Erythroblast (primary cell): ENCODE data around the gene SOBP.

Experiments used
- DNase-seq, 2 experiments: peaks; one replicate each; lab custom pipeline; 2025; lab: John Stamatoyannopoulos, UW
- GATA1 ChIP-seq: IDR thresholded peaks from 2 replicates; pipeline ENCODE4 v1.6.1; 2011; ENCODE audit warnings: low read depth, mild to moderate bottlenecking, control low read depth, low read length, moderate library complexity
- POLR2A ChIP-seq: IDR thresholded peaks from 2 replicates; pipeline ENCODE4 v1.6.1; 2011; ENCODE audit warnings: mild to moderate bottlenecking, low read length

SOBP gene

GRCh38 chr6:107589934-107590333 lies 100.0 kb downstream of the SOBP start:
- DNase-seq: no peak
- no peak for TF ChIP-seq GATA1
- TF ChIP-seq POLR2A: no peak

- no peak for TF ChIP-seq POLR2A
- no peak for DNase-seq
Observed at GRCh38 chr6:107590378-107590777, 100.5 kb downstream of the SOBP start.

- no peak for DNase-seq
- TF ChIP-seq POLR2A: no peak
- no peak for TF ChIP-seq GATA1
Observed at GRCh38 chr6:107591346-107591745, 101.4 kb downstream of the SOBP start.

- no peak for DNase-seq
- TF ChIP-seq GATA1 (no peak), POLR2A (no peak)
Observed at GRCh38 chr6:107592806-107593205, 102.9 kb downstream of the SOBP start.

GRCh38 chr6:107594736-107595135 lies 104.8 kb downstream of the SOBP start:
- no peak for DNase-seq

GRCh38 chr6:107598091-107598490 lies 108.2 kb downstream of the SOBP start:
- no peak for TF ChIP-seq GATA1
- no peak for TF ChIP-seq POLR2A
- no peak for DNase-seq

More at GRCh38 chr6:107594736-107595135, 104.8 kb downstream of the SOBP start:
- TF ChIP-seq GATA1: no peak

- no peak for TF ChIP-seq POLR2A
- TF ChIP-seq GATA1: no peak
- no peak for DNase-seq
Observed at GRCh38 chr6:107599043-107599442, 109.1 kb downstream of the SOBP start.

- TF ChIP-seq GATA1 (no peak), POLR2A (no peak)
- DNase-seq: no peak
Observed at GRCh38 chr6:107600121-107600520, 110.2 kb downstream of the SOBP start.

- TF ChIP-seq GATA1 (no peak), POLR2A (no peak)
- DNase-seq: no peak
Observed at GRCh38 chr6:107600936-107601335, 111.0 kb downstream of the SOBP start.

GRCh38 chr6:107601406-107601805 lies 111.5 kb downstream of the SOBP start:
- no peak for TF ChIP-seq POLR2A
- TF ChIP-seq GATA1: no peak
- DNase-seq: no peak

GRCh38 chr6:107602321-107603005 lies 112.5 kb downstream of the SOBP start:
- TF ChIP-seq POLR2A (no peak), GATA1 (no peak)
- DNase-seq: no peak

- DNase-seq: no peak
- TF ChIP-seq POLR2A (no peak), GATA1 (no peak)
Observed at GRCh38 chr6:107603006-107603370, 113.1 kb downstream of the SOBP start.

- no peak for DNase-seq
- TF ChIP-seq POLR2A: no peak
- TF ChIP-seq GATA1: no peak
Observed at GRCh38 chr6:107604549-107604948, 114.6 kb downstream of the SOBP start.

GRCh38 chr6:107606407-107606806 lies 116.5 kb downstream of the SOBP start:
- DNase-seq: no peak
- no peak for TF ChIP-seq POLR2A
- TF ChIP-seq GATA1: no peak

GRCh38 chr6:107607116-107607515 lies 117.2 kb downstream of the SOBP start:
- no peak for DNase-seq
- TF ChIP-seq GATA1: no peak
- no peak for TF ChIP-seq POLR2A
